Liver (tissue), 9 donors: ENCODE data around the gene SARDH. TPM values are rescaled to one million over a fixed set of nuclear protein-coding genes. Genes with fewer than 3 reads are reported as not detected.

Experiments used
- DNase-seq: peaks from one replicate; pipeline ENCODE4 v3.0.0-alpha.2; 2017; ENCODE audit warnings: low spot score
- H3K27ac ChIP-seq, 2 donors: one replicate each; pipeline ENCODE4 v1.7.0; 2013; ENCODE audit warnings: inconsistent platforms in 2 of 2, low read length in 2 of 2, control low read depth in 1 of 2, low read depth in 1 of 2, mild to moderate bottlenecking in 1 of 2
- H3K27me3 ChIP-seq, 4 donors: one replicate each; pipeline versions ENCODE4 v1.6.1 to v1.7.0; 2013; ENCODE audit warnings: low read length in 3 of 4, inconsistent platforms in 1 of 4, mild to moderate bottlenecking in 1 of 4, moderate library complexity in 1 of 4; ENCODE audit not compliant: control insufficient read depth in 4 of 4, insufficient read depth in 4 of 4
- H3K36me3 ChIP-seq, 4 donors: one replicate each; pipeline versions ENCODE4 v1.6.1 to v1.7.0; 2013; ENCODE audit warnings: low read length in 3 of 4, mild to moderate bottlenecking in 3 of 4, low read depth in 1 of 4, moderate library complexity in 1 of 4; ENCODE audit not compliant: control insufficient read depth in 4 of 4, insufficient read depth in 3 of 4
- H3K4me1 ChIP-seq, 4 donors: one replicate each; pipeline versions ENCODE4 v1.6.1 to v1.7.0; 2013; ENCODE audit warnings: low read length in 3 of 4, mild to moderate bottlenecking in 3 of 4, moderate library complexity in 1 of 4; ENCODE audit not compliant: control insufficient read depth in 4 of 4, insufficient read depth in 4 of 4
- H3K4me3 ChIP-seq, 3 donors: one replicate each; pipeline versions ENCODE4 v1.6.1 to v1.7.0; 2013; ENCODE audit warnings: low read length in 3 of 3, control low read depth in 1 of 3, low read depth in 1 of 3, mild to moderate bottlenecking in 1 of 3
- H3K9ac ChIP-seq, 2 donors: one replicate each; pipeline ENCODE4 v1.7.0; 2013; ENCODE audit warnings: low read length in 2 of 2, mild to moderate bottlenecking in 2 of 2, moderate library complexity in 2 of 2, control low read depth in 1 of 2, low read depth in 1 of 2
- H3K9me3 ChIP-seq, 4 donors: one replicate each; pipeline versions ENCODE4 v1.6.1 to v1.7.0; 2013; ENCODE audit warnings: low read length in 3 of 4; ENCODE audit not compliant: control insufficient read depth in 4 of 4
- EGR1 ChIP-seq, 2 donors: IDR thresholded peaks; 2 replicates each; pipeline ENCODE4 v1.6.1; 2016 to 2018; ENCODE audit warnings: antibody characterized with exemption in 2 of 2, low read depth in 2 of 2
- FOXA1 ChIP-seq: IDR thresholded peaks from 2 replicates; pipeline ENCODE4 v1.6.1; 2016; ENCODE audit warnings: antibody characterized with exemption
- FOXA2 ChIP-seq: IDR thresholded peaks from 2 replicates; pipeline ENCODE4 v1.6.1; 2016; ENCODE audit warnings: antibody characterized with exemption
- GABPA ChIP-seq, 2 donors: IDR thresholded peaks in 1 of 2; conservative IDR thresholded peaks in 1 of 2; 2 replicates each; pipeline ENCODE4 v1.6.1; 2016; ENCODE audit warnings: antibody characterized with exemption in 2 of 2, mild to moderate bottlenecking in 1 of 2, moderate library complexity in 1 of 2
- HNF4A ChIP-seq, 2 donors: conservative IDR thresholded peaks; 2 replicates each; pipeline ENCODE4 v1.6.1; 2016; ENCODE audit warnings: antibody characterized with exemption in 2 of 2, mild to moderate bottlenecking in 2 of 2
- HNF4G ChIP-seq: IDR thresholded peaks from 2 replicates; pipeline ENCODE4 v1.6.1; 2016; ENCODE audit warnings: antibody characterized with exemption
- JUND ChIP-seq, 2 donors: IDR thresholded peaks; 2 replicates each; pipeline ENCODE4 v1.6.1; 2016; ENCODE audit warnings: antibody characterized with exemption in 2 of 2
- NR2F2 ChIP-seq: IDR thresholded peaks from 2 replicates; pipeline ENCODE4 v1.6.1; 2016; ENCODE audit warnings: antibody characterized with exemption
- RAD21 ChIP-seq, 2 donors: IDR thresholded peaks; 2 replicates each; pipeline ENCODE4 v1.6.1; 2016; ENCODE audit warnings: antibody characterized with exemption in 2 of 2, mild to moderate bottlenecking in 2 of 2
- RXRA ChIP-seq, 2 donors: IDR thresholded peaks; 2 replicates each; pipeline ENCODE4 v1.6.1; 2017 to 2018; ENCODE audit warnings: antibody characterized with exemption in 2 of 2, mild to moderate bottlenecking in 1 of 2
- SP1 ChIP-seq: IDR thresholded peaks from 2 replicates; pipeline ENCODE4 v1.6.1; 2018; ENCODE audit warnings: antibody characterized with exemption, mild to moderate bottlenecking
- TAF1 ChIP-seq: conservative IDR thresholded peaks from 2 replicates; pipeline ENCODE4 v1.6.1; 2016; ENCODE audit warnings: antibody characterized with exemption, mild to moderate bottlenecking
- YY1 ChIP-seq: IDR thresholded peaks from 2 replicates; pipeline ENCODE4 v1.6.1; 2016; ENCODE audit warnings: antibody characterized with exemption, mild to moderate bottlenecking
- WGBS: extraction: QIAGEN DNeasy Blood & Tissue Kit; methylation state at CpG from one replicate; pipeline ENCODE4 v1.1.7; 2013; 5-methylcytosine and 5-hydroxymethylcytosine counted together
- polyA plus RNA-seq, 2 donors: library from polyadenylated mRNA; stranded (reverse) in 1 of 2; unstranded in 1 of 2; fragments of 200-250 nt in 1 of 2; fragments of >200 nt in 1 of 2; fragmentation: Nextera tagmentation in 1 of 2; extraction: Ambion mirVana in 1 of 2; gene quantifications; one replicate each; pipeline versions ENCODE4 v1.2.1 to v1.2.3, GENCODE V29; 2013 to 2015
- total RNA-seq, 2 donors: library from RNA; depleted of rRNA; stranded (reverse); fragments of >200 nt; gene quantifications; one replicate each; pipeline ENCODE4 v1.2.3, GENCODE V29; 2014
- TF ChIP-seq, protein P1 (sequence below): IDR thresholded peaks from 2 replicates; pipeline ENCODE4 v1.6.1; 2016; ENCODE audit warnings: antibody characterized with exemption
- TF ChIP-seq, protein P2 (sequence below): IDR thresholded peaks from 2 replicates; pipeline ENCODE4 v1.6.1; 2016; ENCODE audit warnings: antibody characterized with exemption
- TF ChIP-seq, protein P3 (sequence below): fragments of 150-350 bp; IDR thresholded peaks from 2 replicates; pipeline ENCODE4 v1.5.1; 2017; ENCODE audit warnings: improper control_type of control experiment, low read depth, low read length; ENCODE audit not compliant: missing input control
- TF ChIP-seq, protein P4 (sequence below): IDR thresholded peaks from 2 replicates; pipeline ENCODE4 v1.6.1; 2016; ENCODE audit warnings: antibody characterized with exemption
- TF ChIP-seq, protein P5 (sequence below): IDR thresholded peaks from 2 replicates; pipeline ENCODE4 v1.6.1; 2016; ENCODE audit warnings: antibody characterized with exemption, mild to moderate bottlenecking
- donor health status: healthy.
- donor health status: healthy.
- donor health status: healthy.
- donor health status: healthy.
- donor health status: healthy.

Gene SARDH
- total and polyA plus RNA-seq, 4 donors: 53.7 to 291 (median 63.4) TPM

DNA sequence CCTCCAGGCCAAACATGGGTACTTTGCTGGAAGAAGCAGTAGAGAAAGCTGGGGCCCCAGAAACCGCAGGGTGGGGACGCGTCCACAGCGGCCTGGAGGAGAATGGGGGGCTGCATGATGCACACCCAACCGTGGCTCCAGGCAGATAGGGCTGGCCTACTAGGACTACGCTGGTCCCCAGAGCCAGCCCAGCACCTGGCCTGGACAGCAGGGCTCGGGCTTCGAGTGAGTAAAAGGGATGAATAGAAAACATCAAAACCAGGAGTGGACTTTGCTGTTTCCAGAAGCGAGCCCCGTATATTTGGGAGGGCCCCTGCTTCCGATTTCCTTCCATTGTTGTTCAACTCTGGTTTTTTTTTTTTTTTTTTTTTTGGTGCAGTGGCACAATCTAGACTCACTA, 71.3 kb downstream of the SARDH start:
- Histone ChIP-seq H3K4me3 (no peak overlapping the region), H3K9ac (no peak overlapping the region)

DNA sequence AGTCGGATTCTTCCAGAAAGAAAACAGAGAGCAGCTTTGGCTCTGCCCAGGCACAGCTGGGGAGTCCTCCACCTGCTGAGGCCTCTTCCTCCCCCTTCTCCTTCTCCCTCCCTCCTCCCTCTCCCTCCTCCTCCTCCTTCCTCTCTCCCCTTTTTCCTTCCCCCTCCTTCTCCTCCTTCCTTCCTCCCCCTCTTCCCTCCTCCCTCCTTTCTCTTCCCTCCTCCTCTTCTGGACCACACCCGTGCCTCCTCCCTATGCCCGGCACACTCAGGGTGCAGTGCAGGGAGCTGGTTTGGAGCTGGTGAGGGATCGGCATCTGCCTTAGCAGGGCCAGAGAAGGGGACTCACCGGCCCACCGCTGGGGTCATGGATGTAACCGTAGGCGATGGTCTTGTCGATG, 71.8 kb downstream of the SARDH start:
- H3K27me3 ChIP-seq: no peaks in the 10 kb centered on the region
- 85% methylated on average over 9 of the region's 9 CpGs for WGBS
- no peak overlapping the region for H3K9ac ChIP-seq
- no peak overlapping the region for H3K27ac ChIP-seq
- H3K4me1 ChIP-seq: peaks cover 0 to 7% (median 3%) of the 10 kb centered on the region in 4 donors
- H3K4me3 ChIP-seq: no peak overlapping the region
- no peaks in the 10 kb centered on the region for H3K9me3 ChIP-seq
- DNase-seq: no peak
- TF ChIP-seq, protein P1, sequence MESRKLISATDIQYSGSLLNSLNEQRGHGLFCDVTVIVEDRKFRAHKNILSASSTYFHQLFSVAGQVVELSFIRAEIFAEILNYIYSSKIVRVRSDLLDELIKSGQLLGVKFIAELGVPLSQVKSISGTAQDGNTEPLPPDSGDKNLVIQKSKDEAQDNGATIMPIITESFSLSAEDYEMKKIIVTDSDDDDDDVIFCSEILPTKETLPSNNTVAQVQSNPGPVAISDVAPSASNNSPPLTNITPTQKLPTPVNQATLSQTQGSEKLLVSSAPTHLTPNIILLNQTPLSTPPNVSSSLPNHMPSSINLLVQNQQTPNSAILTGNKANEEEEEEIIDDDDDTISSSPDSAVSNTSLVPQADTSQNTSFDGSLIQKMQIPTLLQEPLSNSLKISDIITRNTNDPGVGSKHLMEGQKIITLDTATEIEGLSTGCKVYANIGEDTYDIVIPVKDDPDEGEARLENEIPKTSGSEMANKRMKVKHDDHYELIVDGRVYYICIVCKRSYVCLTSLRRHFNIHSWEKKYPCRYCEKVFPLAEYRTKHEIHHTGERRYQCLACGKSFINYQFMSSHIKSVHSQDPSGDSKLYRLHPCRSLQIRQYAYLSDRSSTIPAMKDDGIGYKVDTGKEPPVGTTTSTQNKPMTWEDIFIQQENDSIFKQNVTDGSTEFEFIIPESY: no peak
- TF ChIP-seq, protein P2, sequence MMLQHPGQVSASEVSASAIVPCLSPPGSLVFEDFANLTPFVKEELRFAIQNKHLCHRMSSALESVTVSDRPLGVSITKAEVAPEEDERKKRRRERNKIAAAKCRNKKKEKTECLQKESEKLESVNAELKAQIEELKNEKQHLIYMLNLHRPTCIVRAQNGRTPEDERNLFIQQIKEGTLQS: no peak
- TF ChIP-seq YY1 (no peak), RXRA (IDR thresholded peaks at IDR 0.05) (no peak), TAF1 (no peak), FOXA1 (no peak), GABPA (IDR thresholded peaks at IDR 0.05 in 1 of 2, conservative IDR thresholded peaks at IDR 0.05 in 1 of 2) (no peak), RAD21 (IDR thresholded peaks at IDR 0.05) (no peak), JUND (IDR thresholded peaks at IDR 0.05) (no peak), EGR1 (IDR thresholded peaks at IDR 0.05; ENCODE audit: low read depth in 2 of 2) (no peak), SP1 (no peak), HNF4G (no peak), FOXA2 (no peak), HNF4A (conservative IDR thresholded peaks at IDR 0.05) (no peak), NR2F2 (no peak)
- TF ChIP-seq, protein P3, sequence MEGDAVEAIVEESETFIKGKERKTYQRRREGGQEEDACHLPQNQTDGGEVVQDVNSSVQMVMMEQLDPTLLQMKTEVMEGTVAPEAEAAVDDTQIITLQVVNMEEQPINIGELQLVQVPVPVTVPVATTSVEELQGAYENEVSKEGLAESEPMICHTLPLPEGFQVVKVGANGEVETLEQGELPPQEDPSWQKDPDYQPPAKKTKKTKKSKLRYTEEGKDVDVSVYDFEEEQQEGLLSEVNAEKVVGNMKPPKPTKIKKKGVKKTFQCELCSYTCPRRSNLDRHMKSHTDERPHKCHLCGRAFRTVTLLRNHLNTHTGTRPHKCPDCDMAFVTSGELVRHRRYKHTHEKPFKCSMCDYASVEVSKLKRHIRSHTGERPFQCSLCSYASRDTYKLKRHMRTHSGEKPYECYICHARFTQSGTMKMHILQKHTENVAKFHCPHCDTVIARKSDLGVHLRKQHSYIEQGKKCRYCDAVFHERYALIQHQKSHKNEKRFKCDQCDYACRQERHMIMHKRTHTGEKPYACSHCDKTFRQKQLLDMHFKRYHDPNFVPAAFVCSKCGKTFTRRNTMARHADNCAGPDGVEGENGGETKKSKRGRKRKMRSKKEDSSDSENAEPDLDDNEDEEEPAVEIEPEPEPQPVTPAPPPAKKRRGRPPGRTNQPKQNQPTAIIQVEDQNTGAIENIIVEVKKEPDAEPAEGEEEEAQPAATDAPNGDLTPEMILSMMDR: no peak
- TF ChIP-seq, protein P4, sequence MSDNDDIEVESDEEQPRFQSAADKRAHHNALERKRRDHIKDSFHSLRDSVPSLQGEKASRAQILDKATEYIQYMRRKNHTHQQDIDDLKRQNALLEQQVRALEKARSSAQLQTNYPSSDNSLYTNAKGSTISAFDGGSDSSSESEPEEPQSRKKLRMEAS: no peak
- TF ChIP-seq, protein P5, sequence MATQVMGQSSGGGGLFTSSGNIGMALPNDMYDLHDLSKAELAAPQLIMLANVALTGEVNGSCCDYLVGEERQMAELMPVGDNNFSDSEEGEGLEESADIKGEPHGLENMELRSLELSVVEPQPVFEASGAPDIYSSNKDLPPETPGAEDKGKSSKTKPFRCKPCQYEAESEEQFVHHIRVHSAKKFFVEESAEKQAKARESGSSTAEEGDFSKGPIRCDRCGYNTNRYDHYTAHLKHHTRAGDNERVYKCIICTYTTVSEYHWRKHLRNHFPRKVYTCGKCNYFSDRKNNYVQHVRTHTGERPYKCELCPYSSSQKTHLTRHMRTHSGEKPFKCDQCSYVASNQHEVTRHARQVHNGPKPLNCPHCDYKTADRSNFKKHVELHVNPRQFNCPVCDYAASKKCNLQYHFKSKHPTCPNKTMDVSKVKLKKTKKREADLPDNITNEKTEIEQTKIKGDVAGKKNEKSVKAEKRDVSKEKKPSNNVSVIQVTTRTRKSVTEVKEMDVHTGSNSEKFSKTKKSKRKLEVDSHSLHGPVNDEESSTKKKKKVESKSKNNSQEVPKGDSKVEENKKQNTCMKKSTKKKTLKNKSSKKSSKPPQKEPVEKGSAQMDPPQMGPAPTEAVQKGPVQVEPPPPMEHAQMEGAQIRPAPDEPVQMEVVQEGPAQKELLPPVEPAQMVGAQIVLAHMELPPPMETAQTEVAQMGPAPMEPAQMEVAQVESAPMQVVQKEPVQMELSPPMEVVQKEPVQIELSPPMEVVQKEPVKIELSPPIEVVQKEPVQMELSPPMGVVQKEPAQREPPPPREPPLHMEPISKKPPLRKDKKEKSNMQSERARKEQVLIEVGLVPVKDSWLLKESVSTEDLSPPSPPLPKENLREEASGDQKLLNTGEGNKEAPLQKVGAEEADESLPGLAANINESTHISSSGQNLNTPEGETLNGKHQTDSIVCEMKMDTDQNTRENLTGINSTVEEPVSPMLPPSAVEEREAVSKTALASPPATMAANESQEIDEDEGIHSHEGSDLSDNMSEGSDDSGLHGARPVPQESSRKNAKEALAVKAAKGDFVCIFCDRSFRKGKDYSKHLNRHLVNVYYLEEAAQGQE: no peak
- peaks cover 6 to 41% (median 10%) of the 10 kb centered on the region in 4 donors for H3K36me3 ChIP-seq

More for the DNA sequence above, 71.3 kb downstream of the SARDH start:
- DNase-seq: no peak
- 83% methylated on average over 11 of the region's 11 CpGs for WGBS
- TF ChIP-seq RAD21 (IDR thresholded peaks at IDR 0.05): no peak
- no peaks in the 10 kb centered on the region for H3K9me3 ChIP-seq
- H3K27ac ChIP-seq: no peak overlapping the region
- peaks cover 6 to 45% (median 11%) of the 10 kb centered on the region in 4 donors for H3K36me3 ChIP-seq
- no peaks in the 10 kb centered on the region for H3K27me3 ChIP-seq
- H3K4me1 ChIP-seq: peaks cover 0 to 7% (median 3%) of the 10 kb centered on the region in 4 donors
